ENCODE results near the gene CHD3. TPM values are rescaled to one million over a fixed set of nuclear protein-coding genes. Genes with fewer than 3 reads are reported as not detected.

The CHD3 gene
- total and polyA plus RNA-seq, 2 of the 13 experiments (the other 11 are each of a cell fraction or from before 2014, with no cell fraction given) = 2.7 to 3.7 TPM

DNA sequence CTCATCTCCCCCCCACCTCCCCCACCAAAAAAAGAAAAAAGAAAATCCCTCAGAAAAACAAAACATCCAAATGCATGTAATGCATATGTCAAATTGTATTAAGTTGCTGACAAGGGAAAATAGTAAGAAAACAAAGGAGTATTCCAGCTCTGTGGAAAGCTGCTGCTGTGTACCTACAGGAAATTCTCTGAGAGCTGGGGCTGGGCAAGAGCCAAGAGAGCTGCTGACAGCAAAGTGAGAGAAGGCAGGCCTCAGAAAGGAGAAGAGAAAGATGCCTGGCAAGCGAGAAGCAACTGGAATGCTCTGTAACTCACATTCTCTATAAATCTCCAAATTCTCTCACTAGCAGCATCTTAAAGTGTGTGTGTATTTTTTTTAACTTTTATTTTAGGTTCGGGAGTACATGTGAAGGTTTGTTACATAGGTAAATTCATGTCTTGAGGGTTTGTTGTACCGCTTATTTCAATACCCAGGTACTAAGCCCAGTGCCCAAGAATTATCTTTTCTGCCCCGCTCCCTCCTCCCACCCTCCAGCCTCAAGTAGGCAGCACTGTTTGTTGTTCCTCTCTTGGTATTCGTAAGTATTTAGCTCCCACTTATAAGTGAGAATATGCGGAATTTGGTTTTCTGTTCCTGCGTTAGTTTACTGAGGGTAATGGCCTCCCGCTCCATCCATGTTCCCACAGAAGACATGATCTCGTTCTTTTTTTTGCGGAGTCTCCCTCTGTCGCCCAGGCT lies 67.8 kb downstream of the CHD3 start:
- H3K9ac ChIP-seq (ENCODE audit: insufficient read depth, low read depth, low read length) = no peak overlapping the region
- H2AFZ ChIP-seq (ENCODE audit: low read length) = no peak overlapping the region
- ATAC-seq (no peak), FAIRE-seq (no peak), DNase-seq (ENCODE audit: low spot score) (no peak)
- H3K4me1 ChIP-seq (ENCODE audit: insufficient read depth, low read length) = no peaks in the 10 kb centered on the region
- no peak overlapping the region for H3K4me2 ChIP-seq (ENCODE audit: low read depth, low read length)
- CTCF ChIA-PET (ENCODE audit: low intra/inter-chr PET ratio, low total read pairs) = no interaction called here
- 0 out of 5 replicates have a peak, but pooled peaks cover 0 to 4% of the 10 kb centered on the region in 2 experiments for H3K27me3 ChIP-seq (ENCODE audit: control insufficient read depth in 1 of 2, insufficient read depth in 2 of 2, low read length in 2 of 2)
- 61% methylated on average over 11 of the region's 11 CpGs for WGBS (ENCODE audit: low lambda C conversion rate)
- no peak overlapping the region for H3K27ac ChIP-seq (ENCODE audit: extremely low read length, insufficient read depth, low read length)
- POLR2A ChIA-PET = no interaction called here
- H3K4me3 ChIP-seq (replicated peaks in 1 of 3; ENCODE audit: insufficient read depth in 1 of 3, low read depth in 2 of 3, low read length in 3 of 3) = no peak overlapping the region
- no peaks in the 10 kb centered on the region for H4K20me1 ChIP-seq (ENCODE audit: insufficient read depth, low read length)
- TF ChIP-seq MAFF (IDR thresholded peaks at IDR 0.05; ENCODE audit: low read depth, low read length) (peak; percentile 43; the same call in 1 of the 2 replicates), ZNF629 (CRISPR knock-in tag; conservative IDR thresholded peaks at IDR 0.05) (no peak), ZBTB8A (CRISPR knock-in tag; IDR thresholded peaks at IDR 0.05; ENCODE audit: borderline replicate concordance, low read depth) (no peak), SP2 (CRISPR knock-in tag; IDR thresholded peaks at IDR 0.05) (no peak), SMARCE1 (IDR thresholded peaks at IDR 0.05; ENCODE audit: borderline replicate concordance) (no peak), ZNF841 (CRISPR knock-in tag; IDR thresholded peaks at IDR 0.05; ENCODE audit: borderline replicate concordance) (no peak), HMGA1 (CRISPR knock-in tag; conservative IDR thresholded peaks at IDR 0.05) (no peak), LCORL (IDR thresholded peaks at IDR 0.05) (no peak), LCORL (CRISPR knock-in tag; IDR thresholded peaks at IDR 0.05) (no peak), ZFP41 (CRISPR knock-in tag; IDR thresholded peaks at IDR 0.05; ENCODE audit: borderline replicate concordance) (no peak), MAFK (conservative IDR thresholded peaks at IDR 0.05 in 1 of 2, IDR thresholded peaks at IDR 0.05 in 1 of 2; ENCODE audit: low read length in 2 of 2) (peak; percentile 49 to 54), HNRNPL (IDR thresholded peaks at IDR 0.05; ENCODE audit: low read depth, low read length) (no peak), ZNF441 (CRISPR knock-in tag; IDR thresholded peaks at IDR 0.05; ENCODE audit: borderline replicate concordance) (no peak), RNF219 (CRISPR knock-in tag; IDR thresholded peaks at IDR 0.05) (no peak), IRX3 (CRISPR knock-in tag; IDR thresholded peaks at IDR 0.05; ENCODE audit: borderline replicate concordance, low read depth) (no peak)
- TF ChIP-seq, protein P1, sequence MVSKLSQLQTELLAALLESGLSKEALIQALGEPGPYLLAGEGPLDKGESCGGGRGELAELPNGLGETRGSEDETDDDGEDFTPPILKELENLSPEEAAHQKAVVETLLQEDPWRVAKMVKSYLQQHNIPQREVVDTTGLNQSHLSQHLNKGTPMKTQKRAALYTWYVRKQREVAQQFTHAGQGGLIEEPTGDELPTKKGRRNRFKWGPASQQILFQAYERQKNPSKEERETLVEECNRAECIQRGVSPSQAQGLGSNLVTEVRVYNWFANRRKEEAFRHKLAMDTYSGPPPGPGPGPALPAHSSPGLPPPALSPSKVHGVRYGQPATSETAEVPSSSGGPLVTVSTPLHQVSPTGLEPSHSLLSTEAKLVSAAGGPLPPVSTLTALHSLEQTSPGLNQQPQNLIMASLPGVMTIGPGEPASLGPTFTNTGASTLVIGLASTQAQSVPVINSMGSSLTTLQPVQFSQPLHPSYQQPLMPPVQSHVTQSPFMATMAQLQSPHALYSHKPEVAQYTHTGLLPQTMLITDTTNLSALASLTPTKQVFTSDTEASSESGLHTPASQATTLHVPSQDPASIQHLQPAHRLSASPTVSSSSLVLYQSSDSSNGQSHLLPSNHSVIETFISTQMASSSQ (IDR thresholded peaks at IDR 0.05; ENCODE audit: low read depth) = no peak
- TF ChIP-seq, protein P1 (CRISPR knock-in tag; IDR thresholded peaks at IDR 0.05; ENCODE audit: borderline replicate concordance) = no peak
- no peaks in the 10 kb centered on the region for H3K9me3 ChIP-seq (ENCODE audit: low read length)
- intact Hi-C loops (cut with micrococcal nuclease; ENCODE audit: unreplicated experiment) = no loop called here
- H3K79me2 ChIP-seq (ENCODE audit: insufficient read depth, low read length) = no peaks in the 10 kb centered on the region
- no TSS peak for BruUV-seq (replicated peaks)
- in situ Hi-C loops (cut with HindIII; ENCODE audit: extremely low pct_ligation_motif_present, low pct_unique_long_range_greater_than_20kb) = no loop called here
- H3K36me3 ChIP-seq (replicated peaks in 1 of 2; ENCODE audit: control insufficient read depth in 1 of 2, insufficient read depth in 2 of 2, low read length in 2 of 2) = no peaks in the 10 kb centered on the region
